ENCODE data around the gene ITIH5. TPM values are rescaled to one million over a fixed set of nuclear protein-coding genes. Genes with fewer than 3 reads are reported as not detected.
"Not testable (repeated sequence)": the region's sequence is repeated elsewhere in the genome, so short reads cannot be mapped to it uniquely, and the experiment has no call there.

The ITIH5 gene
- total RNA-seq, 1 donor from 2014 or later = 0.30 TPM

- no peak for ATAC-seq
- DNase-seq (ENCODE audit: low spot score) = no peak
Observed at GRCh38 chr10:7689591-7689990, 22.8 kb upstream of the ITIH5 start.

- DNase-seq (ENCODE audit: low spot score) (peak; percentile 82), ATAC-seq (peak; percentile 99)
Observed at GRCh38 chr10:7687228-7687907, 20.6 kb upstream of the ITIH5 start.

- peak; percentile 55 for DNase-seq (ENCODE audit: low spot score)
- ATAC-seq = peak; percentile 83
Observed at GRCh38 chr10:7686351-7687171, 19.8 kb upstream of the ITIH5 start.

GRCh38 chr10:7680078-7680477 lies 13.3 kb upstream of the ITIH5 start:
- ATAC-seq; DNase-seq (ENCODE audit: low spot score): not testable (repeated sequence)

GRCh38 chr10:7679256-7679655 lies 12.5 kb upstream of the ITIH5 start:
- DNase-seq (ENCODE audit: low spot score) (no peak), ATAC-seq (no peak)

- ATAC-seq = no peak
- DNase-seq (ENCODE audit: low spot score) = no peak
Observed at GRCh38 chr10:7672341-7673134, 5.8 kb upstream of the ITIH5 start.

- ATAC-seq = no peak
- DNase-seq (ENCODE audit: low spot score) = no peak
Observed at GRCh38 chr10:7670157-7670556, 3.4 kb upstream of the ITIH5 start.

- DNase-seq (ENCODE audit: low spot score) (no peak), ATAC-seq (peak; percentile 26)
Observed at GRCh38 chr10:7667262-7668141, 736 bp upstream of the ITIH5 start.

- no peak for ATAC-seq
Observed at GRCh38 chr10:7665767-7666166, 999 bp downstream of the ITIH5 start.

GRCh38 chr10:7664707-7665106 lies 2.1 kb downstream of the ITIH5 start:
- ATAC-seq (no peak), DNase-seq (ENCODE audit: low spot score) (no peak)

More at GRCh38 chr10:7665767-7666166, 999 bp downstream of the ITIH5 start:
- DNase-seq (ENCODE audit: low spot score) = no peak

- ATAC-seq = no peak
- no peak for DNase-seq (ENCODE audit: low spot score)
Observed at GRCh38 chr10:7662522-7662921, 4.2 kb downstream of the ITIH5 start.

GRCh38 chr10:7659560-7659959 lies 7.2 kb downstream of the ITIH5 start:
- no peak for DNase-seq (ENCODE audit: low spot score)
- ATAC-seq = no peak

GRCh38 chr10:7657552-7657951 lies 9.2 kb downstream of the ITIH5 start:
- ATAC-seq (no peak), DNase-seq (ENCODE audit: low spot score) (no peak)

- not testable (repeated sequence) for ATAC-seq; DNase-seq (ENCODE audit: low spot score)
Observed at GRCh38 chr10:7657079-7657478, 9.7 kb downstream of the ITIH5 start.

GRCh38 chr10:7651853-7652470 lies 14.8 kb downstream of the ITIH5 start:
- DNase-seq (ENCODE audit: low spot score) = no peak

GRCh38 chr10:7649673-7650300 lies 17.0 kb downstream of the ITIH5 start:
- no peak for DNase-seq (ENCODE audit: low spot score)

More at GRCh38 chr10:7651853-7652470, 14.8 kb downstream of the ITIH5 start:
- no peak for ATAC-seq

GRCh38 chr10:7647062-7647664 lies 19.6 kb downstream of the ITIH5 start:
- ATAC-seq (no peak), DNase-seq (ENCODE audit: low spot score) (no peak)

More at GRCh38 chr10:7649673-7650300, 17.0 kb downstream of the ITIH5 start:
- no peak for ATAC-seq

- DNase-seq (ENCODE audit: low spot score) (no peak), ATAC-seq (no peak)
Observed at GRCh38 chr10:7642491-7643011, 24.2 kb downstream of the ITIH5 start.
